Mesothelial cell of epicardium (in vitro differentiated cells): ENCODE data around the gene COL19A1. TPM values are rescaled to one million over a fixed set of nuclear protein-coding genes. Genes with fewer than 3 reads are reported as not detected.

Source experiments
- DNase-seq, 2 experiments: peaks; one replicate each; pipeline ENCODE4 v3.0.0; 2021; ENCODE audit warnings: low spot score in 2 of 2; ENCODE audit not compliant: unreplicated experiment in 2 of 2
- H3K27ac Mint-ChIP-seq: 2 replicates; pipeline ENCODE4 v1.8.0; 2021; ENCODE audit warnings: mixed read lengths
- H3K27me3 Mint-ChIP-seq: 2 replicates; pipeline ENCODE4 v1.8.0; 2021; ENCODE audit warnings: low read depth, mixed read lengths
- H3K36me3 Mint-ChIP-seq: 2 replicates; pipeline ENCODE4 v1.8.0; 2021; ENCODE audit warnings: mixed read lengths
- H3K4me1 Mint-ChIP-seq: 2 replicates; pipeline ENCODE4 v1.8.0; 2021; ENCODE audit warnings: mixed read lengths
- H3K4me3 Mint-ChIP-seq: 2 replicates; pipeline ENCODE4 v1.8.0; 2021; ENCODE audit warnings: mild to moderate bottlenecking, moderate library complexity, mixed read lengths
- H3K9me3 Mint-ChIP-seq: 2 replicates; pipeline ENCODE4 v1.8.0; 2021; ENCODE audit warnings: mixed read lengths
- total RNA-seq: library from RNA; stranded (reverse); gene quantifications from 3 replicates; pipeline ENCODE4 v1.2.1, GENCODE V29; 2021
- TF ChIP-seq, protein P1 (sequence below): fragments of 200-600 bp; sonication (generic); IDR thresholded peaks from one replicate; pipeline ENCODE4 v1.5.0; 2021; ENCODE audit warnings: antibody characterized with exemption; ENCODE audit not compliant: unreplicated experiment

COL19A1 gene
- total RNA-seq, 1 donor from 2014 or later = 0.25 TPM

DNA sequence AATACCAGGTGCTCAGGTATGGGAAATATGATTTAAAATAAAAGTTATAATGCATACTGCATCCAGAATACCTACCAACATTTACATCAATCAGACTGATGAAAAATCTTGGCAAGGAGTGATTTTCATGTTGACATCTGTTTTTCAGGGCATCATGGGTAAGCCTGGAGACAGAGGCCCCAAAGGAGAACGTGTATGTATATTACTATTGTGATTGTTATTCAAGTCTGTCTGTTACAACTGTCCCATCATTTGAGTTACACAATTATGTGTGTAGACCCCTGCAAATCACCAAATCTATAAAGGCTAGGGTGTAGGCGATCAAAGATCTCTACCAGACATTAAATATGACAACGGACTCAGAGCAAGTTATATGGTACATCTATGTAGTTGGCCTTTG, 318.4 kb downstream of the COL19A1 start:
- H3K27ac Mint-ChIP-seq = no peak overlapping the region
- no peaks in the 10 kb centered on the region for H3K4me1 Mint-ChIP-seq
- H3K27me3 Mint-ChIP-seq = no peaks in the 10 kb centered on the region
- TF ChIP-seq, protein P1, sequence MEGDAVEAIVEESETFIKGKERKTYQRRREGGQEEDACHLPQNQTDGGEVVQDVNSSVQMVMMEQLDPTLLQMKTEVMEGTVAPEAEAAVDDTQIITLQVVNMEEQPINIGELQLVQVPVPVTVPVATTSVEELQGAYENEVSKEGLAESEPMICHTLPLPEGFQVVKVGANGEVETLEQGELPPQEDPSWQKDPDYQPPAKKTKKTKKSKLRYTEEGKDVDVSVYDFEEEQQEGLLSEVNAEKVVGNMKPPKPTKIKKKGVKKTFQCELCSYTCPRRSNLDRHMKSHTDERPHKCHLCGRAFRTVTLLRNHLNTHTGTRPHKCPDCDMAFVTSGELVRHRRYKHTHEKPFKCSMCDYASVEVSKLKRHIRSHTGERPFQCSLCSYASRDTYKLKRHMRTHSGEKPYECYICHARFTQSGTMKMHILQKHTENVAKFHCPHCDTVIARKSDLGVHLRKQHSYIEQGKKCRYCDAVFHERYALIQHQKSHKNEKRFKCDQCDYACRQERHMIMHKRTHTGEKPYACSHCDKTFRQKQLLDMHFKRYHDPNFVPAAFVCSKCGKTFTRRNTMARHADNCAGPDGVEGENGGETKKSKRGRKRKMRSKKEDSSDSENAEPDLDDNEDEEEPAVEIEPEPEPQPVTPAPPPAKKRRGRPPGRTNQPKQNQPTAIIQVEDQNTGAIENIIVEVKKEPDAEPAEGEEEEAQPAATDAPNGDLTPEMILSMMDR = no peak
- peaks cover 4% of the 10 kb centered on the region for H3K9me3 Mint-ChIP-seq
- no peaks in the 10 kb centered on the region for H3K36me3 Mint-ChIP-seq
- no peak for DNase-seq
- no peak overlapping the region for H3K4me3 Mint-ChIP-seq

DNA sequence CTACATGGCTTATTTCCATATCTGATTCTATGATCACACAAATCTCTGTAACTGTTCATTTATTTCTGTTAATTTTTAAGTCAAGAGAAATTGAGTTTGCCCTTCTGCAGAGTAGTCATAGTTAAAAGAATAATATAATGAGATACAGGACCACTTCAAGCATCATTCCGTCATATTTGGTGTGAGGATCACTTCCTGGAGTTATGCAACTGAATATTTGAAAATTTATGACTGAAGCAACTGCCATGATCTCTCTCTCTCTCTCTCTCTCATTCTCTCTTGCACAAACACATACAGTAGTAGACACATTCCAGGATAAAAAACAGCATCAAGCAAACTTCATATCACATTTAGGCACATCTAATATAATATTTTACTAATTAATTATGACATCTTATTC, 320.1 kb downstream of the COL19A1 start:
- no peak overlapping the region for H3K4me3 Mint-ChIP-seq
- TF ChIP-seq, protein P1 = no peak
- no peaks in the 10 kb centered on the region for H3K4me1 Mint-ChIP-seq
- peaks cover 5% of the 10 kb centered on the region for H3K27me3 Mint-ChIP-seq
- H3K9me3 Mint-ChIP-seq = no peaks in the 10 kb centered on the region
- no peak overlapping the region for H3K27ac Mint-ChIP-seq
- no peaks in the 10 kb centered on the region for H3K36me3 Mint-ChIP-seq
- no peak for DNase-seq

DNA sequence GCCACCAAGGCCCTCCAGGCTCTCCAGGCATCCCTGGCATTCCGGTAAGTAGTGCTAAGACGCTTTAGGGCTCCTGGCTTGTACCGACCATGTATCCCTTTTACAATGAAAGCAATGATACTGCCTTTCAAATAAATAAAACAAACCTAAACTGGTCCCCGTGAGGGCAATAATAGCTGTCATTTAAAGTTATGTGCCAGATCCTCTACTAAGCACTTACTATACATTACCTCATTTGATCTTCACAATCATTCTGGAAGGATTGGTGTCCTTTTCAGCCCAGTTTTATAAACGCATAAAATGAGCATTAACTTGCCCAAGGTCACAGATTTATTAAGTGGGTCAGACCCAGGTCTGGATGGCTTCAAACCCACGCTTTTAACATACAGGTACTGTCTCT, 321.8 kb downstream of the COL19A1 start:
- peaks cover 10% of the 10 kb centered on the region for H3K27me3 Mint-ChIP-seq
- no peaks in the 10 kb centered on the region for H3K36me3 Mint-ChIP-seq
- no peak overlapping the region for H3K4me3 Mint-ChIP-seq
- TF ChIP-seq, protein P1 = no peak
- no peak for DNase-seq
- no peaks in the 10 kb centered on the region for H3K9me3 Mint-ChIP-seq
- no peaks in the 10 kb centered on the region for H3K4me1 Mint-ChIP-seq
- no peak overlapping the region for H3K27ac Mint-ChIP-seq

DNA sequence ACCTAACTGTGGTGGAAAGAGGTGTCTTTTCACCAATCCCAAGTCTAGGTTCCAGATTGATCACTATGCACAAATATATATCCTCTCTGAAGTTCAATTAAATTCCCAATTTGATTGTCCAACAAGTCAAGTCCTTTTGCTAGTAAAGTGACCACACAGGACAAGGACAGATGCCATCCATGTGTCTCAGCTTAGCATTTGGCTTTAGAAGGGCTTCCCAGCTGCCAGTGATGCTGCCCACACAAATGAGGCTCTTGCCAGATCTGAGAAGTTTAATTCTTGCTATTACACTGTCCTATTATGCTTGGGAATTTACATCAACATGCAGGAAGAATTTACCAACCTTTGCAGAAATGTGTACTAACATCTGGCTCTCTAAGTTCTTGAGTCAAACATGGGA, 328.1 kb downstream of the COL19A1 start:
- no peak overlapping the region for H3K4me3 Mint-ChIP-seq
- no peak overlapping the region for H3K27ac Mint-ChIP-seq
- TF ChIP-seq, protein P1 = no peak
- H3K27me3 Mint-ChIP-seq = peaks cover 28% of the 10 kb centered on the region
- DNase-seq = no peak
- H3K4me1 Mint-ChIP-seq = no peaks in the 10 kb centered on the region
- no peaks in the 10 kb centered on the region for H3K36me3 Mint-ChIP-seq
- no peaks in the 10 kb centered on the region for H3K9me3 Mint-ChIP-seq

DNA sequence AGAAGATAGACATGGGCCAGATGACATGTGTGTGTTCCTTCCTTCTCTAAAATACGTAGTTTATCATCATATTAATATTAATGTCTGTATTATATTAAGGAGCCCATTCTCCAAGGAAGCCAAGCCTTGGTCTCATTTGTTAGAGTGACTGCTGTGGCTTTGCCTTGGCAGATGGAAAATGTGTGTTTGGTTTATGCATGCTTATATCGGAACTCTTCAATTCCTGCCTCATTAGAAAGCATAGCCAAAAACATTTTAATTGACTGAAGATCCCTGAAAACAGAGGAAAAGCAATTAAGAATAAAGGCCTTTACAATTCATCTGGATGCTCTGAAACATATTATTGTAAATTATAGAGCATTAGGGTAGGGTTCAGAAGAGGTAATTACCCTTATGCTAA, 330.2 kb downstream of the COL19A1 start:
- Mint-ChIP-seq H3K27ac (no peak overlapping the region), H3K27me3 (peaks cover 26% of the 10 kb centered on the region), H3K4me1 (no peaks in the 10 kb centered on the region), H3K4me3 (no peak overlapping the region), H3K9me3 (no peaks in the 10 kb centered on the region), H3K36me3 (no peaks in the 10 kb centered on the region)
- no peak for DNase-seq
- TF ChIP-seq, protein P1 = no peak

DNA sequence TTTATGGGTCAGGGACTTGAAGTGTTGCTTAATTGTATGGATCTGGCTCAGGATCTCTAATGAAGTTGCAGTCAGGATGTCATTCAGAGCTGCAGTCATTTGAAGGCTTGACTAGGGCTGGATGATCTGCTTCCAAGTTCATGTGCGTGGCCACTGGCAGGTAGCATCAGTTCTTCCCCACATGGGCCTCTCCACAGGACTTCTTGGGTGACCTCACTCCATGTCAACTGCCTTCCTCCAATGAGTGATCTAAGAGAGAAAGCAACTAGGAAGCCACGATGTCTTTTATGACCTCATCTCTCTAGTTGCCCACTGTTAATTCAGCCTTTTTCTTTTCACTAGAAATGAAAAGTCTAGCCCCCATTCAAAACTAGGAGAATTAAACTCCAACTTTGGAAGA, 332.4 kb downstream of the COL19A1 start:
- Mint-ChIP-seq H3K27ac (no peak overlapping the region), H3K9me3 (no peaks in the 10 kb centered on the region), H3K4me1 (no peaks in the 10 kb centered on the region), H3K36me3 (no peaks in the 10 kb centered on the region), H3K4me3 (no peak overlapping the region), H3K27me3 (peaks cover 26% of the 10 kb centered on the region)
- DNase-seq = no peak
- TF ChIP-seq, protein P1 = no peak
